Measurements from ENCODE around the gene SUGCT.
"Not testable (repeated sequence)": the region's sequence is repeated elsewhere in the genome, so short reads cannot be mapped to it uniquely, and the experiment has no call there.

SUGCT gene

DNA sequence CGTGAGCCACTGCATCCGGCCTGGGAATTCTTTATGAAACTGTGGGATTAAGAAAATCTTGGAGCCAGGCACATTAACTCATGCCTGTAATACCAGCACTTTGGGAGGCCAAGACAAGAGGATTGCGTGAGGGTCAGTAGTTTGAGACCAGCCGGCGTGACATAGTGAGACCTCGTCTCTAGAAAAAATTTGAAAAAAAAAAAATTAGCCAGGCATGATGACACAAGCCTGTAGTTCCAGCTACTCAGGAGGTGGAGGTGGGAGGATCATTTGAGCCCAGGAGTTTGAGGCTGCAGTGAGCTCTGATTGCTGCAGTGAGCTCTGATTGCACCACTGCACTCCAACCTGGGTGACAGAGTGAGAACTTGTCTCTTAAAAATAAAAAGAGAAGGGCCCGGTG is 69.8 kb downstream of the SUGCT start:
- no peak for DNase-seq

- DNase-seq, result no peak
These were observed 71.2 kb downstream of the SUGCT start for GRCh38 chr7:40205992-40206391.

DNA sequence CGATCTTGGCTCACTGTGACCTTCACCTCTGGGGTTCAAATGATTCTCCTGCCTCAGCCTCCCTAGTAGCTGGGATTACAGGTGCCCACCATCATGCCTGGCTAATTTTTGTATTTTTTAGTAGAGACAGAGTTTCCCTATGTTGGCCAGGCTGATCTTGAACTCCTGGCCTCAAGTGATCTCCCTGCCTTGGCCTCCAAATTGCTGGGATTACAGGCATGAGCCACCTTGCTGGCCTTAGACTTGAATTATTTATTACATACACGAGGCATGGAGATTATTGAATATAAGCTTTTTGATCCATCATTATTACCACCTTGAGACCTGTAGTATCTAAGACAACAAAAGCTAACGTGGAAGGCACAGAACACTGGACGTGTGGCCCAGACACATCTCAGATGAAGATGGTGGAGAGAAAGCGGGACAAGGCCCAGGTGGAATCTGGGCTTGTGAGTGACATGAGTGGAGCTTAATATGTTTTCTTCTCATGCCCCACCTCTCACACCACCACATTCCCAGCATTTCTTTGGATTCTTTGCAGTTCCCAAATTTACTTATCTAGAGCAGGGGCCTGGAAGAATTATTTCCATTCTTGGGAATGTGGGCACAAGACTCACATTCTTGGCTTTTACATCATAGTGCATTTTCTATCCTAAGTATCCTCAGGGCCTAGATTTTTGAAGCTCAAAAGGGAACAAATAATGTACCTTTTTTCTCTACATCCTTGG is 76.6 kb downstream of the SUGCT start:
- DNase-seq, result no peak

- no peak for DNase-seq
These were observed 78.5 kb downstream of the SUGCT start for GRCh38 chr7:40213291-40213690.

- no peak for DNase-seq
These were observed 79.1 kb downstream of the SUGCT start for GRCh38 chr7:40213856-40214255.

GRCh38 chr7:40218612-40219011 is 83.8 kb downstream of the SUGCT start:
- not testable (repeated sequence) for DNase-seq

- DNase-seq, result no peak
These were observed 85.1 kb downstream of the SUGCT start for GRCh38 chr7:40219917-40220316.

DNA sequence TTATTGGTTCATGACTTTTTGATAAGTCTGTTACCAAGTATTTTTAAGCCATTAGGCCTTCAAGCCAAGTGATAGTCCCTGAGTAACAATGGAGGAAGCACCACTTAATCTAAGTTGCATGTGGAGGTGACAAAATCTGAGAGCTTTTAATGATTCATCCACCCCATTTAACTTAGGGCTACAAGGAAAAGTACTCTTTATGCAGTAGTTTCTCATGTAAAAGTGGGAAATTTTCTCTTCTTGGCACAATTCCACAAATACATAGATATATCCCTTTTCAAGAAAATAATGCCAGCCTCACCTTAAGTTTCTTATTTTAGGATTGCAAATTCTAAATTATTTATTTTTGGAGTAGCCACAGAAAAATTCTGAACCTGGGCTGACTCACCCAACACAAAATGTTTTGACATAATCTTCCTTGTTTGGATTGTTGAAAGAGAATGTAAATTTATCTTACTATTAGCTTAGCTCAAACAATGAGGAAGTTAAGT is 85.7 kb downstream of the SUGCT start:
- DNase-seq, result no peak

DNA sequence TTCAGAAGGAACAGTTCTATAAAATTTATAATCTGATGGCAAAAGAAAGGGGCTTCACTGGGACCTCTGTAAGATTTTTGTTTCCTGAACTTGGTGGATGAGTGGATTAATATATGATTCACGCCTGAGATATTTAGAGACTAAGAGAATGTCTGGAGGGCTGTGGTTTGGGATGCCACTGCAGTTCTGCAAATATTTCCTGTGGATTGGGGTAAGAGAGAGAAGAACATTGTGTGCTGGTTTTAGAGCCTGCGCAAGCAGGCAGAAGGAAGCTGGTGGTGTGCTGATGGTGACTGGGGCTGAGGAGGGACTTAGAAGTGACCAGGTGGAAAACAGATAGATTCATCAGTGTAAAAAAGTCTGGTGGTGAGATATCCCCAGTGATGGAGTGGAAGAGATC is 87.0 kb downstream of the SUGCT start:
- no peak for DNase-seq

DNA sequence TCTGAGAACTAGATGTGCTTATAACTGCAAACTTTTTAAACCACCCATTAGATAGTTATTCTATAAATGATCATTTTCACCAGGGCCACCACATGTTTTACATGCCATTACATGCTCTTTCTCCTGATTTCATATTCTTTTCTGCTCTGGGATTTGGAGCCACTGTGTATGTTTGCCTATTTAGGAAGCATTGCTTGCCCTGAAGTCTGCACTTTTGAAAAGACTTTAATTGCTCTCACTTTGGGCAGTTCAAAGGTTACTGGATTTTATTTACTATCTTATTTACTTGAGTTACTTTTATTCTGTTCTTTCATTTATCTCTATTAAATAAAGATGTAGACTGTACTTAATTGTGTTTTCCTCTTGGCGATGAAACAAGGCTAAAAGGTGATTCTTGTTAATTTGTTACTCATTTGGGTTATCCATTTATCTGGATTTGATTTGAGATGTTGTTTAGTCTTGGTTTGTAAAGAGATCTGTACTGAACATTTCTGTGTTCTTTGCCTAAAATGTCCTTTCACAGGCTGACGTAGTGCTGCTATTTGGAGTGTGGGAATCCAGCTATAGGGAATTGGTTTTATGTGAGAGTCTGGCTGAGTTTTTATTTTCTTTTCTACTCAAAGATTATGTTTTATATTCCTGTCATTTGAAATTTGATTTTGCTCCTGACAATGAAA is 88.8 kb downstream of the SUGCT start:
- DNase-seq, result no peak

GRCh38 chr7:40230101-40230500 is 95.3 kb downstream of the SUGCT start:
- no peak for DNase-seq

- DNase-seq, result no peak
These were observed 97.0 kb downstream of the SUGCT start for GRCh38 chr7:40231796-40232195.

DNA sequence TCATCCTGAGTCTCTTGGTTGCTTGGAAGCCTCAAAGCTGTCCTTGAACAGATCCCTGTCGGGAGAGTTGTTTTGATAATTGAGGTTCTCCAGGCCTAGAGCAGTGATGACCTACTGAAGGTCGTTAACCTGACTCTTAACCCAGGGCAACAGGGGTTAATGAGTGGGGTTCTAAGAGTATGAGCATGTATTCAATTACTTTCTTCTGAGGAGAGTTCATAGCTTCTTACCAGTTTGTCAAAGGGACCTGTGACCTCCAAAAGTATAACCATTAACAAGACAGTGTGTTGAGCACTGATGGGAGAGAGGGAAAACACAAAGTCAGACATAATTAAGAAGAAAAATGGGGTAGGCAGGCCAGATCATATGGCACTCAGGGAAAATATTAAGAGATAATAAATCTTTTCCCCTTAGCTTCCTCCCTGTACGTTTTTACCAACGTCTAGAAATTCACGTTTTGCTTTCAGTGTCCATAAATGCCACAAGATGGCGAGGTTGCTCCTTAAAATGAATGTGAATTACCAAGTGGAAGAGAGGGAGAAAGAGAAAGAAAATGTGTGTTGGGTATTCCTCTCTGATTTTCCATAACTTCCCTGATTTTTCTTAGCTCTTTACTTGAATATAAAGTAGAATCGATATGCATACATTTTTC is 97.6 kb downstream of the SUGCT start:
- peak; percentile 9 for DNase-seq

DNA sequence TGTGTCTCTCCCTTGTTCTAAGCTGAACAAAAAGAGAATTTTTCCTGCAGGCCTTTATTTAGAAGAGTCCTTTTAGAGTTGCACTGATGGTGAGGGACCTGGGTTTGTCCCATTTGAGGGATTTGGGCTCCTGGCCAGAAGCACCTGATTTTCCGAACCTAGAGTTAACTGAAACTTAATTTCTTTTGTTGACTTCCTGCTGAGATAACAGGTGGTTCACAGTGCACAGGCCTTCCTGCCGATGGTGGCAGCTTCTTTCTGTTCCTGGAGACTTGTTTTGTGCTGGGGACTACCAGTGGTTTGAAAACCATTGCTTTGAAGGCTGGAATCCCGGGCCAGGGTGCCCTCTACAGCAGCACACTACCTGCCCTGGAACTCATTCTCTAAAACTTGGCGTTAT is 99.2 kb downstream of the SUGCT start:
- DNase-seq, result no peak

DNA sequence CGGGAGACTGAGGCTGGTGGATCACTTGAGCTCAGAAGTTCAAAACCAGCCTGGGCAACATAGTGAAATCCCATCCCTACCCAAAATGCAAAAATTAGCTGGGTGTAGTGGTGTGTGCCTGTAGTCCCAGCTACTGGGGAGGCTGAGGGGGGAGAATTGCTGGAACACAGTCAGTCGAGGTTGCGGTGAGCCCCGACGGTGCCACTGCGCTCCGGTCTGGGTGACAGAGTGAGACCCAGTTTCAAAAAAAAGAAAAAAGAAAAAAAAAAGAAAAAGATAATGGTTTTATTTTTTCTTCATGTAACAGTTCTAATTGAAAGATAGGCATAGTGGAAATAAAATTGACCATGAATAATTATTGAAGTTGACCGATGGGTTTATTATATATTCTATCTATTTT is 99.9 kb downstream of the SUGCT start:
- DNase-seq, result no peak

DNA sequence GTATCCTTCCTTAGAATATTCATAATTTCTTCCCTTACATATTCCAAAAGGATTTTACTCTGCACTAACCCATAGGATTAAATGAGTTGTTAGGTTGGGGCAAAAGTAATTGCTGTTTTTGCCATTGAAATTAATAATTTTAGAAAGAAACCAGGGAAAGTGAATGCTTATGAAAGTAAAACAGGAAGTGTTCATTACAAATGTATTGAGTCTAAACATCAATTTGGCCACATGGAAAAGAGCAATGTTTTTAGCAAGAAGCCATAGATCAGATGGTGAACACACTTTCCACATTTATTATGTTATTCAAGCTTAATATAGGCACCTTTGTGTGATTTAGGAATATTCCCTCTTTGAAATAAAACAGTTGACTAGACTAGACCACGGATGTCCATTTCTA is 102.9 kb downstream of the SUGCT start:
- DNase-seq, result no peak

DNA sequence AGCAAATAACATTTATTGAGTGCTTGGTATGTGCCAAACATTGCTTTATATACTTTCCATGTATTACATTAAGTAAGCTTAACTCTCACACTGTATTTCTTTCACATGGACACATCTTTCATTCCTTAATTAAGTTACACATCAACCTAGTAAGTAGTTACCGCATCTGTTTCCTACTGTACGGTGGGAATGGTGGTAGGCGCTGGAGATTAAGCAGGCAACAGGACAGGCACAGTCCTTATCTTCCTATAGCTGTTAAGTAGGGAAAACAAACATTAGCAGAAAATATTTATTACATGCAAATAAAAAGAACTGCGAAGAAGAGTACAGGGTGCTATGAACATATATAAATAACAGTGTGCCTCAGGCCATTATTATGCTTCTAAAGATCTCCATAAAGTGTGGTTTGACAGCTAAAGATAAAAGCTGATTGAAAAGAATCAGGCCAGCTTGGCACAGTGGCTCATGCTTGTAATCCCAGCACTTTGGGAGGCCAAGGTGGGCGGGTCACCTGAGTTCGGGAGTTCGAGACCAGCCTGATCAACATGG is 105.0 kb downstream of the SUGCT start:
- no peak for DNase-seq

GRCh38 chr7:40243076-40243475 is 108.3 kb downstream of the SUGCT start:
- no peak for DNase-seq

DNA sequence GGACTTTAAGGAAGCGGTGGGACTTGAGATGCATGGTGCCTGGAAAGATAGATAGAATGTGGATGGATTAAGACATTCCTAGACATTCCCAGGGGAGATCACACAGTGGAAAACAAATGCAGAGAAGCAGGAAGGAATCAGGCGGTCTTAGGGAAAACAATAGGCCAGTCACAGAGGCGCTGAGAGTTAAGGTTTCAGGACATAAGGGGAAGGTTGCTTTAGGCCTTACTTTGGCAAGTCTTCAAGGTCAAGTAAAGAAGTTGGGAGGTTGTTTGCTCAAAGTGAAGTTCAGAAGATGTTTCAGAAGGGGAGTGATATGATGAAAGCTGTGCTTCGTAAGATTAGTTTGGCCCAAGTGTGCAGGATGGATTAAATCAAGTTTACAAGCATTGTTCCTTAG is 109.4 kb downstream of the SUGCT start:
- DNase-seq, result no peak

- DNase-seq, result no peak
These were observed 113.9 kb downstream of the SUGCT start for GRCh38 chr7:40248681-40249080.

- DNase-seq, result not testable (repeated sequence)
These were observed 118.6 kb downstream of the SUGCT start for GRCh38 chr7:40253444-40253843.

DNA sequence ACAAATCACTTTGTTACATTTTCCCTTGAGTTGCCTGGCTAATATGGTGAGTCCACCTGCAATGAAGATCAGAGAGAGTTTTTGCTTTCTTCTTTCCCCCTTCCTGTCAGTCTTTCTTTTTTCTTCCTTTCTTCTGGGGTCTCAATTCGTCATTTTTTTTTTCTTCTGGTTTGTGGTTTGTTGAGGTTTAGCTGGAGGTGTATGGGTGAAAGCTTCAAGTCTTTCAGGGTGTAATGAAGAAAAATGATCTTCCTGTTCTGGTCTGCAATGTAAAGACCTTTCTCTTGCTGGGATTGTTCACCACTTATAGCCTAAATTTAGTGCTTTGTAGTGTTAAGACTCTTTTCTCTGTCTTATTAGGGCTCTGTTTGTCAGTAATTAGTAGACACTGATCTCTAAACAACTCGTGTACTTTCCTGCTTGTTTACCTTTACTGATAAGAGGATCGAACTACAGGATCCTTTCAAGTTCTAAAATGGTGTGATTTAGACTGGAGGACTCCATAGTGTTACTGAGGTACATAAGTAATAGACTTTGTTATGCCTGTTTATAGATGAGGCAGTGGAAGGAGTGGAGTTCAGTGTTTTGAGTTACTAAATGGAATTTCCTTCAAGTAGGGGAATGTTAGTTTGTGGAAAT is 129.1 kb downstream of the SUGCT start:
- DNase-seq, result no peak

GRCh38 chr7:40267583-40267982 is 132.8 kb downstream of the SUGCT start:
- no peak for DNase-seq

Data from CD4-positive, alpha-beta T cell treated with Interleukin-12 subunit alpha and Interleukin-12 subunit beta, for 1 hour (primary cell).